Posterior cingulate gyrus (tissue), 11 donors: Measurements from ENCODE around the gene SLC46A2.

ENCODE experiments used
- DNase-seq, 10 donors: peaks; one replicate each; pipeline versions ENCODE4 v3.0.0 to v3.0.0-alpha.2; 2020 to 2021; ENCODE audit warnings: mixed read lengths in 3 of 10
- intact Hi-C: fragments of 100-400 bp; cut with DNase I; formaldehyde crosslinking; loops from one replicate; pipeline ENCODE4 v1.15.1; 2023

The SLC46A2 gene

DNA sequence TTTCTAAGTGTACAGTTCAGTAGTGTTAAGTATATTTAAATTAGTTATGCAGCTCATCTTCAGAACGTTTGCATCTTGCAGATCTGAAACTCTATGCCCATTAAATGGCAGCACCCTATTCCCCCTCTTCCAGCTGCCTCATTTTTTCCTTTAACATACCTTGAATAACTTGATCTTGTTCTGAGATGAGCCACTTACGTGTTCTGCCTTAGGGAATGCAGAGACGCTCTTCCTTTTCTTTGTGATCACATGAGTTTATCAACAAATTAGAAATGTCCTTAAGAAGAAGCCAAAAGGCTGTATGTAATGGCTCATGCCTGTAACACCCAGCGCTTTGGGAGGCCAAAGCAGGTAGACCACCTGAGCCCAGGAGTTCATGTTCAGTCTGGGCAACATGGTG, 57.6 kb downstream of the SLC46A2 start:
- intact Hi-C loops: no loop called here
- no peak for DNase-seq

DNA sequence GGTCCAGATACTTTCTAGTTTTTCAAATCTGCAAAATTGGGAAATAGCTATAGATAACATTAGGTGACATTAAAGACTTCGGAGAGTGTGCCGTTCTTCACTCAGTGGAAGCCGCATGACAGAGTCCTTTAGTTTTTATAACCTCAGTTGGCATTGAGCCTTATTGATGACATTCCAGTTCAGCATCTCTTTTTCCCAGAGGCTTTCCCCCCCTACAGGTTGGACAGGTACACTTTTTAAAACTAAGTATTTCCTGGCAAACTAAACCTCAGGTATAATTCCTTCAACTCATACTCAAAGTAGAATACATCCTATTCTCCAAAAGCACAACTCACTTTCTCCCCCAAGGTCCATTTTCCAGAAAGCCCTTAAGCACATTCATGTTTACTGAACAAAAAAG, 58.7 kb downstream of the SLC46A2 start:
- DNase-seq: no peak
- intact Hi-C loops: no loop called here

- intact Hi-C loops: no loop called here
- DNase-seq: peak in 1 of 10 donors; percentile 37
Measured at GRCh38 chr9:112831281-112831851, 59.3 kb downstream of the SLC46A2 start.
